K562 (cell line): ENCODE results near the gene ZNF346. TPM values are rescaled to one million over a fixed set of nuclear protein-coding genes. Genes with fewer than 3 reads are reported as not detected.

Source experiments
- ARID2 ChIP-seq: fragments of 450-650 bp; IDR thresholded peaks from 2 replicates; pipeline ENCODE4 v1.6.1; 2017; ENCODE audit warnings: antibody characterized with exemption, mild to moderate bottlenecking
- BRD4 ChIP-seq: fragments of 200-600 bp; sonication (generic); IDR thresholded peaks from 2 replicates; pipeline ENCODE4 v1.6.1; 2017; ENCODE audit warnings: inconsistent platforms
- CHD2 ChIP-seq: IDR thresholded peaks from 2 replicates; pipeline ENCODE4 v1.6.1; 2011; ENCODE audit warnings: low read depth, low read length
- FOXP1 ChIP-seq: sonication (generic); formaldehyde crosslinking; IDR thresholded peaks from 2 replicates; pipeline ENCODE4 v1.8.0; 2022; ENCODE audit warnings: mild to moderate bottlenecking, missing genetic modification reagents
- IFI16 ChIP-seq: fragments of 250-450 bp; sonication (Bioruptor Pico); IDR thresholded peaks from 2 replicates; pipeline ENCODE4 v2.1.2; 2022; ENCODE audit warnings: mild to moderate bottlenecking, inconsistent platforms
- MTA3 ChIP-seq: fragments of 450-650 bp; formaldehyde crosslinking; IDR thresholded peaks from 2 replicates; pipeline ENCODE4 v1.6.1; 2017; ENCODE audit warnings: mild to moderate bottlenecking, borderline replicate concordance
- MTF1 ChIP-seq: fragments of 250-450 bp; sonication (Bioruptor Pico); IDR thresholded peaks from 2 replicates; pipeline ENCODE4 v1.9.0; 2021; ENCODE audit warnings: moderate library complexity, mild to moderate bottlenecking, inconsistent platforms, borderline replicate concordance
- MYBL2 ChIP-seq, 2 experiments: fragments of 450-650 bp in 1 of 2; sonication (generic) in 1 of 2; formaldehyde crosslinking in 1 of 2; IDR thresholded peaks; 2 replicates each; pipeline versions ENCODE4 v1.6.1 to v1.8.1; 2017 to 2022; ENCODE audit warnings: borderline replicate concordance in 1 of 2, inconsistent platforms in 1 of 2, low read depth in 1 of 2, mild to moderate bottlenecking in 1 of 2, missing genetic modification reagents in 1 of 2, moderate library complexity in 1 of 2
- PHF20 ChIP-seq: fragments of 450-650 bp; IDR thresholded peaks from 2 replicates; pipeline ENCODE4 v1.6.1; 2018; ENCODE audit not compliant: partially characterized antibody
- RBM15 ChIP-seq: fragments of 200-400 bp; formaldehyde crosslinking; IDR thresholded peaks from 2 replicates; pipeline ENCODE4 v1.6.1; 2018; ENCODE audit warnings: mild to moderate bottlenecking, low read length, moderate library complexity; ENCODE audit not compliant: insufficient read depth
- TAL1 ChIP-seq: fragments of 450-650 bp; IDR thresholded peaks from 2 replicates; pipeline ENCODE4 v1.6.1; 2016; ENCODE audit warnings: mild to moderate bottlenecking
- THRAP3 ChIP-seq: fragments of 450-650 bp; IDR thresholded peaks from 2 replicates; pipeline ENCODE4 v1.6.1; 2016; ENCODE audit warnings: mild to moderate bottlenecking, inconsistent platforms, borderline replicate concordance
- ZBTB5 ChIP-seq: fragments of 450-650 bp; IDR thresholded peaks from 2 replicates; pipeline ENCODE4 v1.6.1; 2017; ENCODE audit warnings: antibody characterized with exemption
- ZBTB7A ChIP-seq: IDR thresholded peaks from 2 replicates; pipeline ENCODE4 v1.6.1; 2011; ENCODE audit warnings: low read depth, mild to moderate bottlenecking, low read length, moderate library complexity, borderline replicate concordance; ENCODE audit not compliant: control insufficient read depth
- ZC3H8 ChIP-seq: fragments of 450-650 bp; IDR thresholded peaks from 2 replicates; pipeline ENCODE4 v1.6.1; 2017
- ZFP30 ChIP-seq: fragments of 250-450 bp; sonication (Bioruptor Pico); IDR thresholded peaks from 2 replicates; pipeline ENCODE4 v1.8.0; 2022; ENCODE audit warnings: moderate library complexity, mild to moderate bottlenecking, inconsistent platforms, borderline replicate concordance
- ZNF512 ChIP-seq: IDR thresholded peaks from 2 replicates; pipeline ENCODE4 v1.6.1; 2016; ENCODE audit warnings: missing genetic modification characterization, missing compliant biosample characterization
- ZNF655 ChIP-seq: fragments of 250-450 bp; sonication (Bioruptor Pico); IDR thresholded peaks from 2 replicates; pipeline ENCODE4 v1.5.0; 2021
- ZNF785 ChIP-seq: fragments of 250-450 bp; sonication (Bioruptor Pico); IDR thresholded peaks from 2 replicates; pipeline ENCODE4 v1.4.0; 2020; ENCODE audit warnings: mild to moderate bottlenecking
- ZNF79 ChIP-seq: fragments of 250-450 bp; sonication (Bioruptor Pico); IDR thresholded peaks from 2 replicates; pipeline ENCODE4 v1.4.0; 2020; ENCODE audit warnings: low read depth, mild to moderate bottlenecking, moderate library complexity
- polyA plus RNA-seq, 8 experiments: library from polyadenylated mRNA; depleted of rRNA in 4 of 8; stranded (reverse) in 5 of 8; unstranded in 3 of 8; fragments of >200 nt; fragmentation: Nextera tagmentation in 2 of 8; fragmentation: Illumina TruSeq in 1 of 8; extraction: Ambion mirVana in 2 of 8; extraction: Trizol in 1 of 8; gene quantifications; 2 replicates each; pipeline versions ENCODE4 v1.2.1 to v1.2.3, GENCODE V29; 2011 to 2014; ENCODE audit warnings: inconsistent platforms in 1 of 8, missing spikeins in 1 of 8
- total RNA-seq, 7 experiments: library from RNA; depleted of rRNA in 6 of 7; stranded (reverse); fragments of >200 nt in 6 of 7; fragmentation: Illumina TruSeq in 2 of 7; extraction: Trizol in 2 of 7; gene quantifications; 2 replicates each; pipeline versions ENCODE4 v1.2.1 to v1.2.3, GENCODE V29; 2011 to 2021; ENCODE audit warnings: low replicate concordance in 1 of 7
- TF ChIP-seq, protein P1 (sequence below), 2 experiments: fragments of 450-650 bp; conservative IDR thresholded peaks; 2 replicates each; pipeline ENCODE4 v1.6.1; 2017; ENCODE audit warnings: mild to moderate bottlenecking in 2 of 2, moderate library complexity in 2 of 2
- TF ChIP-seq, protein P2 (sequence below): sonication (generic); formaldehyde crosslinking; IDR thresholded peaks from 2 replicates; pipeline ENCODE4 v1.8.0; 2022; ENCODE audit warnings: mild to moderate bottlenecking, missing genetic modification reagents

Gene ZNF346
- total and polyA plus RNA-seq, 9 of the 15 experiments (the other 6 are each of a cell fraction or from before 2014, with no cell fraction given), result 5.0 to 25.1 (median 20.1) TPM

GRCh38 chr5:176994460-176995121 is 27.9 kb upstream of the ZNF346 start (continued):
- TF ChIP-seq MTA3 (peak; percentile 87; the same call in 1 of the 2 replicates), RBM15 (no peak), ZC3H8 (no peak), MYBL2 (IDR thresholded peaks at IDR 0.05; ENCODE audit: low read depth) (peak; percentile 89), MYBL2 (CRISPR knock-in tag; IDR thresholded peaks at IDR 0.05; ENCODE audit: borderline replicate concordance) (no peak), ZNF79 (0 out of 2 replicates have a peak, but pooled peaks have one; percentile 56), ZFP30 (CRISPR knock-in tag) (no peak), MTF1 (CRISPR knock-in tag) (no peak), ZNF785 (CRISPR knock-in tag) (no peak), FOXP1 (0 out of 2 replicates have a peak, but pooled peaks have one; percentile 69), ZBTB5 (no peak), ARID2 (no peak), CHD2 (no peak), ZNF512 (tag) (no peak), ZNF655 (CRISPR knock-in tag) (no peak), PHF20 (no peak), IFI16 (CRISPR knock-in tag) (no peak), THRAP3 (no peak; the same call in 1 of the 2 replicates), ZBTB7A (no peak), BRD4 (no peak), TAL1 (peak; percentile 99)
- TF ChIP-seq, protein P1, sequence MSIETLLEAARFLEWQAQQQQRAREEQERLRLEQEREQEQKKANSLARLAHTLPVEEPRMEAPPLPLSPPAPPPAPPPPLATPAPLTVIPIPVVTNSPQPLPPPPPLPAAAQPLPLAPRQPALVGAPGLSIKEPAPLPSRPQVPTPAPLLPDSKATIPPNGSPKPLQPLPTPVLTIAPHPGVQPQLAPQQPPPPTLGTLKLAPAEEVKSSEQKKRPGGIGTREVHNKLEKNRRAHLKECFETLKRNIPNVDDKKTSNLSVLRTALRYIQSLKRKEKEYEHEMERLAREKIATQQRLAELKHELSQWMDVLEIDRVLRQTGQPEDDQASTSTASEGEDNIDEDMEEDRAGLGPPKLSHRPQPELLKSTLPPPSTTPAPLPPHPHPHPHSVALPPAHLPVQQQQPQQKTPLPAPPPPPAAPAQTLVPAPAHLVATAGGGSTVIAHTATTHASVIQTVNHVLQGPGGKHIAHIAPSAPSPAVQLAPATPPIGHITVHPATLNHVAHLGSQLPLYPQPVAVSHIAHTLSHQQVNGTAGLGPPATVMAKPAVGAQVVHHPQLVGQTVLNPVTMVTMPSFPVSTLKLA (conservative IDR thresholded peaks at IDR 0.05), result peak; percentile 35 to 81; a peak in 3 of 4 replicates
- TF ChIP-seq, protein P2, sequence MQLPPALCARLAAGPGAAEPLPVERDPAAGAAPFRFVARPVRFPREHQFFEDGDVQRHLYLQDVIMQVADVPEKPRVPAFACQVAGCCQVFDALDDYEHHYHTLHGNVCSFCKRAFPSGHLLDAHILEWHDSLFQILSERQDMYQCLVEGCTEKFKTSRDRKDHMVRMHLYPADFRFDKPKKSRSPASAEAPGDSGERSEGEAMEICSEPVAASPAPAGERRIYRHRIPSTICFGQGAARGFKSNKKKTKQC (CRISPR knock-in tag), result no peak
